ENCODE results near the gene GRK1. TPM values are rescaled to one million over a fixed set of nuclear protein-coding genes. Genes with fewer than 3 reads are reported as not detected.

The GRK1 gene
- total RNA-seq, 1 experiment from 2014 or later = not detected

- Histone ChIP-seq H3K27me3 (ENCODE audit: low read length) (no peaks in the 10 kb centered on the region), H3K4me3 (ENCODE audit: low read length) (no peak overlapping the region), H3K27ac (ENCODE audit: low read length) (no peak overlapping the region), H3K4me1 (ENCODE audit: low read length) (no peaks in the 10 kb centered on the region), H3K9me3 (ENCODE audit: low read length) (no peaks in the 10 kb centered on the region), H3K79me2 (ENCODE audit: low read length) (peaks cover 5% of the 10 kb centered on the region; the same call in 1 of the 2 replicates), H2AFZ (ENCODE audit: low read length) (no peak overlapping the region), H4K20me1 (ENCODE audit: insufficient read depth, low read depth, low read length) (0 out of 2 replicates have a peak, but pooled peaks cover 9% of the 10 kb centered on the region), H3K36me3 (ENCODE audit: insufficient read depth, low read length) (peaks cover 48% of the 10 kb centered on the region), H3K9me2 (replicated peaks; ENCODE audit: insufficient read depth, low read length) (no peaks in the 10 kb centered on the region), H3K9ac (ENCODE audit: low read length) (no peak overlapping the region), H3K4me2 (ENCODE audit: low read depth, low read length, poor library complexity, severe bottlenecking) (no peak overlapping the region)
- DNase-seq = no peak
Observed at GRCh38 chr13:113635709-113636108, 31.3 kb upstream of the GRK1 start.

- DNase-seq = no peak
- H3K4me1 ChIP-seq (ENCODE audit: low read length) = no peaks in the 10 kb centered on the region
- H4K20me1 ChIP-seq (ENCODE audit: insufficient read depth, low read depth, low read length) = 0 out of 2 replicates have a peak, but pooled peaks cover 4% of the 10 kb centered on the region
- H3K27me3 ChIP-seq (ENCODE audit: low read length) = no peaks in the 10 kb centered on the region
- no peaks in the 10 kb centered on the region for H3K9me2 ChIP-seq (replicated peaks; ENCODE audit: insufficient read depth, low read length)
- no peaks in the 10 kb centered on the region for H3K9me3 ChIP-seq (ENCODE audit: low read length)
- H3K4me3 ChIP-seq (ENCODE audit: low read length) = no peak overlapping the region
- H3K79me2 ChIP-seq (ENCODE audit: low read length) = no peaks in the 10 kb centered on the region
- no peak overlapping the region for H3K9ac ChIP-seq (ENCODE audit: low read length)
- no peak overlapping the region for H3K4me2 ChIP-seq (ENCODE audit: low read depth, low read length, poor library complexity, severe bottlenecking)
- H2AFZ ChIP-seq (ENCODE audit: low read length) = no peak overlapping the region
- H3K36me3 ChIP-seq (ENCODE audit: insufficient read depth, low read length) = peaks cover 49% of the 10 kb centered on the region
- no peak overlapping the region for H3K27ac ChIP-seq (ENCODE audit: low read length)
Observed at GRCh38 chr13:113636266-113636963, 30.6 kb upstream of the GRK1 start.

- Histone ChIP-seq H3K4me2 (ENCODE audit: low read depth, low read length, poor library complexity, severe bottlenecking) (no peak overlapping the region), H3K36me3 (ENCODE audit: insufficient read depth, low read length) (peaks cover 51% of the 10 kb centered on the region)
- no peak for DNase-seq
Observed at GRCh38 chr13:113637262-113638160, 29.5 kb upstream of the GRK1 start.

GRCh38 chr13:113638173-113638746, 28.8 kb upstream of the GRK1 start:
- Histone ChIP-seq H3K79me2 (ENCODE audit: low read length) (no peaks in the 10 kb centered on the region), H3K36me3 (ENCODE audit: insufficient read depth, low read length) (peaks cover 51% of the 10 kb centered on the region), H3K27ac (ENCODE audit: low read length) (no peak overlapping the region), H4K20me1 (ENCODE audit: insufficient read depth, low read depth, low read length) (no peaks in the 10 kb centered on the region), H3K9me3 (ENCODE audit: low read length) (no peaks in the 10 kb centered on the region), H3K4me3 (ENCODE audit: low read length) (no peak overlapping the region), H2AFZ (ENCODE audit: low read length) (no peak overlapping the region), H3K9me2 (replicated peaks; ENCODE audit: insufficient read depth, low read length) (no peaks in the 10 kb centered on the region), H3K9ac (ENCODE audit: low read length) (no peak overlapping the region), H3K27me3 (ENCODE audit: low read length) (no peaks in the 10 kb centered on the region), H3K4me2 (ENCODE audit: low read depth, low read length, poor library complexity, severe bottlenecking) (no peak overlapping the region), H3K4me1 (ENCODE audit: low read length) (no peaks in the 10 kb centered on the region)
- DNase-seq = no peak

More at GRCh38 chr13:113637262-113638160, 29.5 kb upstream of the GRK1 start:
- Histone ChIP-seq H3K9me2 (replicated peaks; ENCODE audit: insufficient read depth, low read length) (no peaks in the 10 kb centered on the region), H3K4me1 (ENCODE audit: low read length) (no peaks in the 10 kb centered on the region), H2AFZ (ENCODE audit: low read length) (no peak overlapping the region), H3K79me2 (ENCODE audit: low read length) (no peaks in the 10 kb centered on the region), H3K9ac (ENCODE audit: low read length) (no peak overlapping the region), H3K4me3 (ENCODE audit: low read length) (no peak overlapping the region), H3K27me3 (ENCODE audit: low read length) (no peaks in the 10 kb centered on the region), H3K27ac (ENCODE audit: low read length) (no peak overlapping the region), H3K9me3 (ENCODE audit: low read length) (no peaks in the 10 kb centered on the region), H4K20me1 (ENCODE audit: insufficient read depth, low read depth, low read length) (no peaks in the 10 kb centered on the region)

GRCh38 chr13:113638806-113639205, 28.2 kb upstream of the GRK1 start:
- Histone ChIP-seq H3K27me3 (ENCODE audit: low read length) (no peaks in the 10 kb centered on the region), H3K9me2 (replicated peaks; ENCODE audit: insufficient read depth, low read length) (no peaks in the 10 kb centered on the region), H3K9ac (ENCODE audit: low read length) (no peak overlapping the region), H3K9me3 (ENCODE audit: low read length) (no peaks in the 10 kb centered on the region), H3K4me3 (ENCODE audit: low read length) (no peak overlapping the region), H3K36me3 (ENCODE audit: insufficient read depth, low read length) (peaks cover 50% of the 10 kb centered on the region), H2AFZ (ENCODE audit: low read length) (no peak overlapping the region), H3K79me2 (ENCODE audit: low read length) (no peaks in the 10 kb centered on the region), H4K20me1 (ENCODE audit: insufficient read depth, low read depth, low read length) (no peaks in the 10 kb centered on the region), H3K4me1 (ENCODE audit: low read length) (no peaks in the 10 kb centered on the region), H3K27ac (ENCODE audit: low read length) (no peak overlapping the region), H3K4me2 (ENCODE audit: low read depth, low read length, poor library complexity, severe bottlenecking) (no peak overlapping the region)
- no peak for DNase-seq

GRCh38 chr13:113639616-113640262, 27.3 kb upstream of the GRK1 start:
- no peak overlapping the region for H3K9ac ChIP-seq (ENCODE audit: low read length)
- no peaks in the 10 kb centered on the region for H3K4me1 ChIP-seq (ENCODE audit: low read length)
- DNase-seq = no peak
- no peaks in the 10 kb centered on the region for H3K9me3 ChIP-seq (ENCODE audit: low read length)
- H3K4me3 ChIP-seq (ENCODE audit: low read length) = no peak overlapping the region
- no peaks in the 10 kb centered on the region for H3K79me2 ChIP-seq (ENCODE audit: low read length)
- H3K9me2 ChIP-seq (replicated peaks; ENCODE audit: insufficient read depth, low read length) = no peaks in the 10 kb centered on the region
- H3K27ac ChIP-seq (ENCODE audit: low read length) = no peak overlapping the region
- H3K4me2 ChIP-seq (ENCODE audit: low read depth, low read length, poor library complexity, severe bottlenecking) = no peak overlapping the region
- peaks cover 42% of the 10 kb centered on the region for H3K36me3 ChIP-seq (ENCODE audit: insufficient read depth, low read length)
- no peaks in the 10 kb centered on the region for H3K27me3 ChIP-seq (ENCODE audit: low read length)
- H4K20me1 ChIP-seq (ENCODE audit: insufficient read depth, low read depth, low read length) = no peaks in the 10 kb centered on the region
- no peak overlapping the region for H2AFZ ChIP-seq (ENCODE audit: low read length)

GRCh38 chr13:113641426-113641825, 25.6 kb upstream of the GRK1 start:
- no peaks in the 10 kb centered on the region for H3K27me3 ChIP-seq (ENCODE audit: low read length)
- no peaks in the 10 kb centered on the region for H3K9me2 ChIP-seq (replicated peaks; ENCODE audit: insufficient read depth, low read length)
- no peak overlapping the region for H2AFZ ChIP-seq (ENCODE audit: low read length)
- no peak overlapping the region for H3K27ac ChIP-seq (ENCODE audit: low read length)
- H3K4me2 ChIP-seq (ENCODE audit: low read depth, low read length, poor library complexity, severe bottlenecking) = no peak overlapping the region
- DNase-seq = no peak
- no peaks in the 10 kb centered on the region for H3K79me2 ChIP-seq (ENCODE audit: low read length)
- H3K4me3 ChIP-seq (ENCODE audit: low read length) = no peak overlapping the region
- no peaks in the 10 kb centered on the region for H4K20me1 ChIP-seq (ENCODE audit: insufficient read depth, low read depth, low read length)
- H3K9me3 ChIP-seq (ENCODE audit: low read length) = no peaks in the 10 kb centered on the region
- no peak overlapping the region for H3K9ac ChIP-seq (ENCODE audit: low read length)
- H3K36me3 ChIP-seq (ENCODE audit: insufficient read depth, low read length) = peaks cover 38% of the 10 kb centered on the region
- no peaks in the 10 kb centered on the region for H3K4me1 ChIP-seq (ENCODE audit: low read length)

Data from Karpas-422 (cell line).